GM23338 (cell line): ENCODE results near the gene CEP135. TPM values are rescaled to one million over a fixed set of nuclear protein-coding genes. Genes with fewer than 3 reads are reported as not detected.

Experiments
- ATAC-seq: fragments of 200-7000 bp; cut with Tn5 transposase; 3 replicates; pipeline ENCODE4 v1.9.1; 2020
- DNase-seq: peaks from one replicate; pipeline ENCODE4 v3.0.0-alpha.2; 2015; ENCODE audit warnings: low spot score
- H2AFZ ChIP-seq: fragments of 200-600 bp; sonication (generic); 2 replicates; pipeline ENCODE4 v1.8.0; 2016; ENCODE audit warnings: antibody characterized with exemption, mild to moderate bottlenecking, moderate library complexity
- H3F3A ChIP-seq: fragments of 200-600 bp; sonication (generic); replicated peaks from 2 replicates; pipeline ENCODE4 v1.8.0; 2017; ENCODE audit warnings: antibody characterized with exemption, mixed run types, low read depth
- H3K27ac ChIP-seq: fragments of 200-600 bp; sonication (generic); 2 replicates; pipeline ENCODE4 v1.6.1; 2016; ENCODE audit warnings: low read depth
- H3K27me3 ChIP-seq: fragments of 200-600 bp; sonication (generic); 2 replicates; pipeline ENCODE4 v1.8.0; 2016; ENCODE audit warnings: mild to moderate bottlenecking, mixed run types, moderate library complexity; ENCODE audit not compliant: insufficient read depth
- H3K36me3 ChIP-seq: fragments of 200-600 bp; sonication (generic); 2 replicates; pipeline ENCODE4 v1.8.0; 2016; ENCODE audit warnings: mild to moderate bottlenecking; ENCODE audit not compliant: insufficient read depth
- H3K4me1 ChIP-seq: fragments of 200-600 bp; sonication (generic); 2 replicates; pipeline ENCODE4 v1.8.0; 2016; ENCODE audit warnings: mild to moderate bottlenecking, moderate library complexity; ENCODE audit not compliant: insufficient read depth
- H3K4me2 ChIP-seq: fragments of 200-600 bp; sonication (generic); 2 replicates; pipeline ENCODE4 v1.7.1; 2017; ENCODE audit warnings: mixed run types
- H3K4me3 ChIP-seq: fragments of 200-600 bp; sonication (generic); 2 replicates; pipeline ENCODE4 v1.6.1; 2016; ENCODE audit warnings: mixed run types
- H3K79me2 ChIP-seq: fragments of 200-600 bp; sonication (generic); replicated peaks from 2 replicates; pipeline ENCODE4 v1.8.0; 2017; ENCODE audit warnings: mild to moderate bottlenecking; ENCODE audit not compliant: insufficient read depth
- H3K9me2 ChIP-seq: fragments of 200-600 bp; sonication (generic); 2 replicates; pipeline ENCODE4 v1.8.0; 2017; ENCODE audit not compliant: insufficient read depth
- H4K20me1 ChIP-seq: fragments of 200-600 bp; sonication (generic); replicated peaks from 2 replicates; pipeline ENCODE4 v1.8.0; 2017; ENCODE audit warnings: mild to moderate bottlenecking; ENCODE audit not compliant: insufficient read depth
- H3K27ac Mint-ChIP-seq: 2 replicates; pipeline ENCODE4 v1.8.0; 2020; ENCODE audit warnings: inconsistent platforms, mild to moderate bottlenecking, moderate library complexity, mixed read lengths
- H3K27me3 Mint-ChIP-seq: 3 replicates; pipeline ENCODE4 v1.8.0; 2022; ENCODE audit warnings: low read depth, mild to moderate bottlenecking, moderate library complexity, mixed read lengths, inconsistent platforms; ENCODE audit not compliant: insufficient read depth, poor library complexity
- H3K36me3 Mint-ChIP-seq: 3 replicates; pipeline ENCODE4 v1.8.0; 2021; ENCODE audit warnings: low read depth, mild to moderate bottlenecking, inconsistent platforms, moderate library complexity, mixed read lengths
- H3K4me1 Mint-ChIP-seq: 3 replicates; pipeline ENCODE4 v1.8.0; 2020; ENCODE audit warnings: mild to moderate bottlenecking, inconsistent platforms, mixed read lengths
- H3K4me3 Mint-ChIP-seq: 3 replicates; pipeline ENCODE4 v1.8.0; 2021; ENCODE audit warnings: moderate library complexity, mild to moderate bottlenecking, inconsistent platforms, mixed read lengths
- H3K9me3 Mint-ChIP-seq: 3 replicates; pipeline ENCODE4 v1.8.0; 2020; ENCODE audit warnings: moderate library complexity, mild to moderate bottlenecking, inconsistent platforms, mixed read lengths
- CREB1 ChIP-seq: fragments of 250-450 bp; sonication (Bioruptor Pico); IDR thresholded peaks from 2 replicates; pipeline ENCODE4 v1.5.0; 2020; ENCODE audit warnings: low read depth, mild to moderate bottlenecking, moderate library complexity
- CTCF ChIP-seq, 2 experiments: fragments of 200-600 bp in 1 of 2; sonication (generic) in 1 of 2; conservative IDR thresholded peaks; 2 replicates each; pipeline versions ENCODE4 v1.5.1 to v1.6.1; 2016 to 2017; ENCODE audit warnings: antibody characterized with exemption in 2 of 2, low read depth in 2 of 2, mild to moderate bottlenecking in 2 of 2, moderate library complexity in 1 of 2
- ETS1 ChIP-seq: IDR thresholded peaks from 2 replicates; pipeline ENCODE4 v1.6.1; 2016; ENCODE audit warnings: antibody characterized with exemption
- EZH2 ChIP-seq: fragments of 200-600 bp; sonication (generic); IDR thresholded peaks from one replicate; pipeline ENCODE4 v1.8.0; 2017; ENCODE audit warnings: antibody characterized with exemption, mild to moderate bottlenecking, low read depth; ENCODE audit not compliant: unreplicated experiment
- EZH2phosphoT487 ChIP-seq: fragments of 200-600 bp; sonication (generic); IDR thresholded peaks from one replicate; pipeline ENCODE4 v1.8.1; 2018; ENCODE audit warnings: antibody characterized with exemption; ENCODE audit not compliant: unreplicated experiment
- JUNB ChIP-seq: IDR thresholded peaks from one replicate; pipeline ENCODE4 v1.6.1; 2016; ENCODE audit warnings: antibody characterized with exemption; ENCODE audit not compliant: unreplicated experiment
- NANOG ChIP-seq: IDR thresholded peaks from 2 replicates; pipeline ENCODE4 v1.6.1; 2016; ENCODE audit warnings: antibody characterized with exemption, borderline replicate concordance
- POLR2AphosphoS5 ChIP-seq: IDR thresholded peaks from 2 replicates; pipeline ENCODE4 v1.6.1; 2016; ENCODE audit warnings: antibody characterized with exemption, low read depth
- REST ChIP-seq: IDR thresholded peaks from one replicate; pipeline ENCODE4 v1.6.1; 2018; ENCODE audit warnings: antibody characterized with exemption; ENCODE audit not compliant: unreplicated experiment
- STAT1 ChIP-seq: IDR thresholded peaks from one replicate; pipeline ENCODE4 v1.6.1; 2016; ENCODE audit warnings: antibody characterized with exemption; ENCODE audit not compliant: unreplicated experiment
- ZNF114 ChIP-seq: fragments of 250-450 bp; sonication (Bioruptor Pico); IDR thresholded peaks from 2 replicates; pipeline ENCODE4 v1.5.0; 2020; ENCODE audit warnings: mild to moderate bottlenecking, moderate library complexity
- ZNF331 ChIP-seq: fragments of 250-450 bp; sonication (Bioruptor Pico); IDR thresholded peaks from 2 replicates; pipeline ENCODE4 v1.5.0; 2020; ENCODE audit warnings: low read depth, mild to moderate bottlenecking, moderate library complexity
- ZNF462 ChIP-seq: fragments of 250-450 bp; sonication (Bioruptor Pico); IDR thresholded peaks from 2 replicates; pipeline ENCODE4 v1.5.0; 2020; ENCODE audit warnings: mild to moderate bottlenecking, moderate library complexity
- polyA plus RNA-seq: library from polyadenylated mRNA; unstranded; fragments of >200 nt; fragmentation: Nextera tagmentation; extraction: Ambion mirVana; gene quantifications from 2 replicates; pipeline ENCODE4 v1.2.1, GENCODE V29; 2016
- total RNA-seq: library from RNA; depleted of rRNA; stranded (reverse); fragments of >200 nt; shearing (Covaris generic); gene quantifications from 2 replicates; pipeline ENCODE4 v1.2.3, GENCODE V29; 2014

Gene CEP135
- total and polyA plus RNA-seq, 2 experiments from 2014 or later = 11.8 to 15.7 TPM

- Histone ChIP-seq H3K27ac (no peak overlapping the region), H3K27me3 (no peaks in the 10 kb centered on the region), H3F3A (no peaks in the 10 kb centered on the region), H3K79me2 (no peaks in the 10 kb centered on the region), H3K4me3 (no peak overlapping the region), H2AFZ (no peak overlapping the region), H3K4me1 (no peaks in the 10 kb centered on the region), H3K9me2 (no peaks in the 10 kb centered on the region), H3K36me3 (no peaks in the 10 kb centered on the region), H3K4me2 (no peak overlapping the region), H4K20me1 (no peaks in the 10 kb centered on the region)
- DNase-seq = no peak
- no peak for ATAC-seq
- Mint-ChIP-seq H3K4me3 (no peak overlapping the region), H3K27me3 (peaks cover 5% of the 10 kb centered on the region), H3K36me3 (peaks cover 4% of the 10 kb centered on the region; the same call in 1 of the 3 replicates), H3K4me1 (no peaks in the 10 kb centered on the region), H3K27ac (no peak overlapping the region), H3K9me3 (no peaks in the 10 kb centered on the region)
- TF ChIP-seq POLR2AphosphoS5 (no peak), EZH2phosphoT487 (no peak), ZNF114 (CRISPR knock-in tag) (no peak), ETS1 (no peak), ZNF462 (CRISPR knock-in tag) (no peak), EZH2 (no peak), NANOG (no peak), REST (no peak), CREB1 (CRISPR knock-in tag) (no peak), CTCF (conservative IDR thresholded peaks at IDR 0.05; ENCODE audit: low read depth in 2 of 2) (no peak), JUNB (no peak), ZNF331 (CRISPR knock-in tag) (no peak), STAT1 (no peak)
Observed at GRCh38 chr4:55903577-55903976, 45.2 kb upstream of the CEP135 start.
